Measurements from ENCODE around the gene PI3.

DNA sequence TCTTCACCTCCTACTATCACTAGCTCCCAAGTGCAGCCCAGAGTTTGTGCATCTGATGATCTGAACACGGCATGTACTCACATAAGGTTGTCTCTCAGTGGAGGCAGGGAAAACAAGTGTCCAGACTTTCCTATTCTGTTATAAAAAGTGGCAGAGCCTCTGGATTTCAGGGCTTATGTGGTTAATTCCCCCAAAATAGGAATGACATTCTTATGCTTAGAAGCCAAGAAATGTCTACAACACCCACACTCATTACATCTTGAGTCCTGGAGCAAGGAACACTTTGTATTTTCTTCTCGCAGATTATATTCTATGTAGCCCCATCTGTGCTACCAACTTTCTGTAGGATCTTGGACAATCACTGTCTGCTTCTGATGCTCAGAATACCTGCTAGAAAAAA lies 18.6 kb downstream of the PI3 start:
- TF ChIP-seq, protein P1, sequence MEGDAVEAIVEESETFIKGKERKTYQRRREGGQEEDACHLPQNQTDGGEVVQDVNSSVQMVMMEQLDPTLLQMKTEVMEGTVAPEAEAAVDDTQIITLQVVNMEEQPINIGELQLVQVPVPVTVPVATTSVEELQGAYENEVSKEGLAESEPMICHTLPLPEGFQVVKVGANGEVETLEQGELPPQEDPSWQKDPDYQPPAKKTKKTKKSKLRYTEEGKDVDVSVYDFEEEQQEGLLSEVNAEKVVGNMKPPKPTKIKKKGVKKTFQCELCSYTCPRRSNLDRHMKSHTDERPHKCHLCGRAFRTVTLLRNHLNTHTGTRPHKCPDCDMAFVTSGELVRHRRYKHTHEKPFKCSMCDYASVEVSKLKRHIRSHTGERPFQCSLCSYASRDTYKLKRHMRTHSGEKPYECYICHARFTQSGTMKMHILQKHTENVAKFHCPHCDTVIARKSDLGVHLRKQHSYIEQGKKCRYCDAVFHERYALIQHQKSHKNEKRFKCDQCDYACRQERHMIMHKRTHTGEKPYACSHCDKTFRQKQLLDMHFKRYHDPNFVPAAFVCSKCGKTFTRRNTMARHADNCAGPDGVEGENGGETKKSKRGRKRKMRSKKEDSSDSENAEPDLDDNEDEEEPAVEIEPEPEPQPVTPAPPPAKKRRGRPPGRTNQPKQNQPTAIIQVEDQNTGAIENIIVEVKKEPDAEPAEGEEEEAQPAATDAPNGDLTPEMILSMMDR (IDR thresholded peaks at IDR 0.05): no peak
- no peak for TF ChIP-seq POLR2A (IDR thresholded peaks at IDR 0.05)
